GM23248 (cell line): ENCODE results near the gene UTY.

ENCODE experiments used
- EZH2 ChIP-seq: fragments of 200-600 bp; sonication (generic); IDR thresholded peaks from 2 replicates; pipeline ENCODE4 v1.6.1; 2018; ENCODE audit warnings: antibody characterized with exemption, mild to moderate bottlenecking; ENCODE audit not compliant: insufficient read depth, poor library complexity, severe bottlenecking
- EZH2phosphoT487 ChIP-seq: fragments of 200-600 bp; sonication (generic); IDR thresholded peaks from 2 replicates; pipeline ENCODE4 v1.6.1; 2018; ENCODE audit warnings: antibody characterized with exemption, moderate library complexity, mild to moderate bottlenecking, low read depth; ENCODE audit not compliant: insufficient read depth

DNA sequence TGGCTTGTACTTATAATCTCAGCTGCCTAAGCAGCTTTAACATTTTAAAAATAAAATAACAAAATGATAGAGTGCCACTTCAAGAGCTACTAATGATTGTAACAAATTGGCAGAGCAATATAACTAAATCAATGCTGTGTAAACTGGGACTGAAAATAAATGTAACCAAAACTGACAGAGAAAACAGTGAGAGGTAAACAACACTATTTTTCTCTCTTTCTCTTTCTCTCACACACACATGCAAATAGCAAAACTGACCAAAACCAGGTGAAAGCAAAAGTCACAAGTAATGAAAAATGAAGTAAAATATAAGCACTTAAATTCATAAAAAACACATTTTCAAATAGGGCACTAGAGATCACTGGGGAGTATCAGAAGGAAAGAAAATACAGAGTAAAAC lies 109.6 kb downstream of the UTY start:
- TF ChIP-seq EZH2 (no peak), EZH2phosphoT487 (no peak)
